ENCODE measurements around the gene MLC1.

GRCh38 chr22:50074056-50074455 is 11.2 kb downstream of the MLC1 start:
- TF ChIP-seq EP300 (IDR thresholded peaks at IDR 0.05) (no peak), POLR2A (IDR thresholded peaks at IDR 0.05) (no peak)

All from stomach (tissue), 4 donors.